ENCODE data around the gene PTPRN2. TPM values are rescaled to one million over a fixed set of nuclear protein-coding genes. Genes with fewer than 3 reads are reported as not detected.
"Not testable (repeated sequence)": the region's sequence is repeated elsewhere in the genome, so short reads cannot be mapped to it uniquely, and the experiment has no call there.

The PTPRN2 gene
- total RNA-seq, 1 donor from 2014 or later, result 2.4 TPM

DNA sequence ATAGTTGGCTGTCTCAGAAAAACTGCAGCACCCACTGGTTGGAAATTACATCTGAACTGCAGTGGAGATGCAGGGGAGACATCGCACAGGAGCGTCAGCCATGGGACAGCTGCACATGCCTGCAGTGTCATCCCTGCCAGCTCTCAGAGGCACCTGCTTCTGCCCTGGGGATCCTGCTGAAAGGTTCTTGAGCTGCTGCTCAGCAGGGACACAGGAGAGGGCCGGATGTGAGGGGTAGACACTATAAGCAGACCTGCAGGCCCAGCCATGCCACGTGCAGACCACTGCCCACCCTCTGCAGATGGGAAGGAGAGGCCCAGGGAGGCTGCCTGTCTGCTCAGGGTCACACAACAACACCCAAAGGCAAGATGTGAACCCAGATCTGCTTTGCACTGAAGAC, 649.4 kb downstream of the PTPRN2 start:
- no peak for DNase-seq (ENCODE audit: low read depth in 2 of 2)

DNA sequence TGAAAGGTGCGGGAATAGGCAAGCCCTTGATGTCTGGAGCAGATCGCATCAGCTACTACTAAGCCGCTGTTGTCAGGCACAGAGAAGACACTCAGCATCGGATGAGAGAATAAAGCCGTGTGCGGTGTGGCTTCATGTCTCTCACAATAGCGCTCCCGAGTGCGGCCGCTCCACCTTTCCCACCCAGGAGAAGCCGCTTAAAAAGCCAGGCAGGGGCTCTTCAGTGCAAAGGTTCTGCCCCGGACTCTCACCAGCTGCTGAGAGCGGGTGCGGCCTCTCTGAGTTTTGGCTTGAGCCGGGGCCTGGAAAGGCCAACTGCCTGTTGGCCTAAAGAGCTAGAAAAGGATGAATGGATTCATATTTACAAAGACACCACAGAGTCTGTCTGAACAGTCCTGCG, 650.2 kb downstream of the PTPRN2 start:
- no peak for DNase-seq (ENCODE audit: low read depth in 2 of 2)

- DNase-seq (ENCODE audit: low read depth in 2 of 2), result no peak
These were observed 650.6 kb downstream of the PTPRN2 start for GRCh38 chr7:157936976-157937375.

GRCh38 chr7:157935721-157936120, 651.9 kb downstream of the PTPRN2 start:
- DNase-seq (ENCODE audit: low read depth in 2 of 2), result not testable (repeated sequence)

DNA sequence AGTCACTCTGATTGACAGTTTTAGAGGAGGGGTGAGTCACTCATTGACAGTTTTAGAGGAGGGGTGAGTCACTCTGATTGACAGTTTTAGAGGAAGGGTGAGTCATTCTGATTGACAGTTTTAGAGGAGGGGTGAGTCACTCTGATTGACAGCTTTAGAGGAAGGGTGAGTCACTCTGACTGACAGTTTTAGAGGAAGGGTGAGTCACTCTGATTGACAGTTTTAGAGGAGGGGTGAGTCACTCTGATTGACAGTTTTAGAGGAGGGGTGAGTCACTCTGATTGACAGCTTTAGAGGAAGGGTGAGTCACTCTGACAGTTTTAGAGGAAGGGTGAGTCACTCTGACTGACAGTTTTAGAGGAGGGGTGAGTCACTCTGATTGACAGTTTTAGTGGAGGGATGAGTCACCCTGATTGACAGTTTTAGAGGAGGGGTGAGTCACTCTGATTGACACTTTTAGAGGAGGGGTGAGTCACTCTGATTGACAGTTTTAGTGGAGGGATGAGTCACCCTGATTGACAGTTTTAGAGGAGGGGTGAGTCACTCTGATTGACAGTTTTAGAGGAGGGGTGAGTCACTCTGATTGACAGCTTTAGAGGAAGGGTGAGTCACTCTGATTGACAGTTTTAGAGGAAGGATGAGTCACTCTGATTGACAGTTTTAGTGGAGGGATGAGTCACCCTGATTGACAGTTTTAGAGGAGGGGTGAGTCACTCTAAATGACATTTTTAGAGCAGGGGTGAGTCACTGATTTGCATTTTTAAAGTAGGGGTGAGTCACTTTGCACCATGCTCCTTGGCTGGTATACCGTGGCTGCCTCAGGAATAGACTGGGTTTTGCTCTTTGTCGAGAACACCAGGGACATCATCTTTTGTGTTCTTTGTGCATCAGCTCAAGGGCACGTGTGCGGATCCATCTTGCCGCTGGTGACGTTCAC, 654.1 kb downstream of the PTPRN2 start:
- not testable (repeated sequence) for DNase-seq (ENCODE audit: low read depth in 2 of 2)

DNA sequence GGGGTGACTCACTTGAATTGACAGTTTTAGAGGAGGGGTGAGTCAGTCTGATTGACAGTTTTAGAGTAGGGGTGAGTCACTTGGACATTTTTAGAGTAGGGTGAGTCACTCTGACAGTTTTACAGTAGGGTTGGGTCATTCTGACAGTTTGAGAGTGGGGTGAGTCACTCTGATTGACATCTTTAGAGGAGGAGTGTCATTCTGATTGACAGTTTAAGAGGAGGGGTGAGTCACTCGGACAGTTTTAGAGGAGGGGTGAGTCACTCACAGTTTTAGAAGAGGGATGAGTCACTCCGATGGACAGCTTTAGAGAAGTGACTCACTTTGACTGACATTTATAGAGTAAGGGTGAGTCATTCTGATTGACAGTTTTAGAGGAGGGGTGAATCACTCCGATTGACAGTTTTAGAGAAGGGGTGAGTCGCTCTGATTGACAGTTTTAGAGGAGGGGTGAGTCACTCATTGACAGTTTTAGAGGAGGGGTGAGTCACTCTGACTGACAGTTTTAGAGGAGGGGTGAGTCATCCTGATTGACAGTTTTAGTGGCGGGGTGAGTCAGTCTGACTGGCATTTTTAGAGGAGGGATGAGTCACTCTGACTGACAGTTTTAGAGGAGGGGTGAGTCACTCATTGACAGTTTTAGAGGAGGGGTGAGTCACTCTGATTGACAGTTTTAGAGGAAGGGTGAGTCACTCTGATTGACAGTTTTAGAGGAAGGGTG, 655.0 kb downstream of the PTPRN2 start:
- DNase-seq (ENCODE audit: low read depth in 2 of 2), result no peak

GRCh38 chr7:157930926-157931466, 656.6 kb downstream of the PTPRN2 start:
- no peak for DNase-seq (ENCODE audit: low read depth in 2 of 2)

GRCh38 chr7:157930441-157930840, 657.2 kb downstream of the PTPRN2 start:
- DNase-seq (ENCODE audit: low read depth in 2 of 2), result no peak

GRCh38 chr7:157929671-157930070, 658.0 kb downstream of the PTPRN2 start:
- no peak for DNase-seq (ENCODE audit: low read depth in 2 of 2)

DNA sequence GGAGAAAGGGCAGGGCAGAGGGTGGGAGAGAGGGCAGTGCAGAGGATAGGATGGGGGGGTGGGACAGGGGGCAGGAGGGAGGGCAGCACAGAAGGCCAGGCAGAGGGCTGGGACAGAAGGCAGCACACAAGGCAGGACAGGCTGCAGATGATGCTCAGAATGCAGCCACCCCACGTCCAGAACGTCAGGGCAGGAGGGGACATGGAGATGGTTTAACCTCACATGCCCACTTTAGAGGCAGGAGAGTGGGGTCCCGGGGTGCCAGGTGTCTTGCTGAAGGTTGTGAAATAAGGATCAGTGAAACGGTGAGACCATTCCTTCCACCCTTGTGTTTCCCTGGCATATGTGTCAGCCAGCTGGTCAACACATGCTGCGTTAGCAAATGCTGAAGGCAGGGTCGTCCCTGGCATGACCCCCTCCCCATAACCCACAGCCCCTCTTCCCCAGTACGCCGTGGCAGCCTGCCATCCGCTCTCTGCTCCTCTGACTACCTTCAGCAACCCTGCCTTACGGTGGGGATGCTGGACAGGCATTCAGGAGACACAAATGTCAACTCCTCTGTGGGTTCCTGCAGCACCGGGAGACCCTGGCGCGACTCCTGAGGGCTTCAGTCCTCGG, 658.7 kb downstream of the PTPRN2 start:
- no peak for DNase-seq (ENCODE audit: low read depth in 2 of 2)

GRCh38 chr7:157928171-157928794, 659.3 kb downstream of the PTPRN2 start:
- DNase-seq (ENCODE audit: low read depth in 2 of 2), result no peak

DNA sequence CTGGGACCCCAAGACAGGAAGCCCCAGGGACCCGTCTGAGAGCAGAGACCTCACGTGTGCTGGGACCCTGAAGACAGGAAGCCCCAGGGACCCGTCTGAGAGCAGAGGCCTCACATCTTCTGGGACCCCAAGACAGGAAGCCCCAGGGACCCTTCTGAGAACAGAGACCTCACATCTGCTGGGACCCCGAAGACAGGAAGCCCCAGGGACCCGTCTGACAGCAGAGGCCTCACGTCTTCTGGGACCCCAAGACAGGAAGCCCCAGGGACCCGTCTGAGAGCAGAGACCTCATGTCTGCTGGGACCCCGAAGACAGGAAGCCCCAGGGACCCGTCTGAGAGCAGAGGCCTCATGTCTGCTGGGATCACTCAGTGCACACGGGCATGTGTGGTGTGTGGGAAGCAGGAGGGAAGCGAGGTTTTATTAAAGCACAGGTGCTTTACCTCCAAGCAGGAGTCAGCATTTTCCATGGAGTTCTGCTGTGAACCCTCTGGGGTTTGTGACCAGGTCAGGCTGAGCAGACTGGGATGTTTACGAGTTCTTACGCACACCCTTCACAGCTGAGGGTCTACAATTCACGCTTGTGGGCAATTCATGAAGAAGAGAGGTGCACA, 660.2 kb downstream of the PTPRN2 start:
- DNase-seq (ENCODE audit: low read depth in 2 of 2), result no peak

GRCh38 chr7:157926521-157927150, 661.0 kb downstream of the PTPRN2 start:
- DNase-seq (ENCODE audit: low read depth in 2 of 2), result no peak

- DNase-seq (ENCODE audit: low read depth in 2 of 2), result no peak
These were observed 661.5 kb downstream of the PTPRN2 start for GRCh38 chr7:157926107-157926506.

- DNase-seq (ENCODE audit: low read depth in 2 of 2), result no peak
These were observed 662.2 kb downstream of the PTPRN2 start for GRCh38 chr7:157925383-157925875.

GRCh38 chr7:157923903-157924630, 663.6 kb downstream of the PTPRN2 start:
- DNase-seq (ENCODE audit: low read depth in 2 of 2), result no peak

DNA sequence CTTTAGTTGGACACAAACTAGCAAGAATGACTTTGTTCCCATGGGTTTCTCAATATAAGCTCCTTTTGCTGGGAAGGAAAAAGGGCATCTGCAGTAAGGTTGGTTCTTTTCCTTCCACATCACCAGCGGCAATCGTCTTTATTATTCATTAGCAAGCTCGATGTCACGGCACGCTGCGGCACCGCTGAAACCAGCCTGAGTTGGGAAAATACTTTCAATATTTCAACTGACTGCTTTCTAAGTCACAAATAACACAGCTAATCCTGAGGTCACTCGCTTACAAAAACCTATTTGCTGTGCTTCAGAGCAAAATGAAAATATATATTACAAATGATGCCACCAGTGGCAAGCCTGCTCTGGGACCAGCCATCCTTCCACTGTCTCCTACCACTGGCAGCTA, 665.0 kb downstream of the PTPRN2 start:
- no peak for DNase-seq (ENCODE audit: low read depth in 2 of 2)

DNA sequence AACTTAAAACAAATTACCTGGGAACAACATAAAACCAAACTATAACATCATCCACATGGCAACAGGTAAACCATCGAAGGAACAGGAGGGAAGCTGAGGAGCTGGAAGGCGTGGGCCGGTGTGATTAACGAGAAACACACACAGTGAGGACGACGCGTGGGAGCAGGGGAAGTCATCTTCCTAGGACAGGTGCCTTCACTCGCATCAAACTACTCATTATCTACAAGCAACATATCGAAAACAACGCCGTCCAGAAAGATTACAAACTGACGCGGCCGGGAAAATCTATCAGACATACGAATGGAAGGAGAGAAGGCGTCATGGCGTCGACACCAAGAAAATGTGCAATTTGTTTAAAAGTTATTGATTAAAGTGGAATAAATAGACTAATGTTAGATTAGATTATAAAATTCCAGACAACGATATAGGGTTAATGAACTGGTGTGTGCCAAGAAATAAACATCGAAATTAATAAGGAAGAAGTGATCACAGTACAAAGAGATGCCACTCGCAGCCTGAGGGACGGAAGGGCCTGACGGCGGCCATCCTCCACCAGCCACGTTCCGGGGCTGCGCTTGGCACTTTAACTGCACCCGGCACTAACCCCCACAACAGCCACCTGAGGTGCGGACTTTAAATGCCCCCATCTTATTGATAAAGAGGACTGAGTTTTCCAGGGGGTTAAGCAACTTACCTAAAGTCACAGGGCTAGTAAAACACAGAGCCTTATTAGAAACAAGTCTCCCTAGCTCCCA, 669.1 kb downstream of the PTPRN2 start:
- DNase-seq (ENCODE audit: low read depth in 2 of 2), result no peak
